Activated naive CD4-positive, alpha-beta T cell treated with anti-CD3 and anti-CD28 coated beads for 36 hours (primary cell): Measurements from ENCODE around the gene MIOX. TPM values are rescaled to one million over a fixed set of nuclear protein-coding genes. Genes with fewer than 3 reads are reported as not detected.

ENCODE experiments used
- CTCF ChIA-PET: fragments of 350-600 bp; sonication (Branson Sonifier 250); formaldehyde crosslinking; loops from one replicate; lab custom pipeline; 2021; ENCODE audit warnings: antibody characterized with exemption; lab: Charles Lee
- DNase-seq: peaks from one replicate; pipeline ENCODE4 v3.0.0-alpha.2; 2020
- H3K27ac Mint-ChIP-seq: one replicate; pipeline ENCODE4 v1.8.0; 2021; ENCODE audit warnings: mild to moderate bottlenecking, mixed read lengths
- H3K27me3 Mint-ChIP-seq: one replicate; pipeline ENCODE4 v1.8.0; 2021; ENCODE audit warnings: low read depth, mixed read lengths
- H3K36me3 Mint-ChIP-seq: one replicate; pipeline ENCODE4 v1.8.0; 2021; ENCODE audit warnings: low read depth, mixed read lengths
- H3K4me1 Mint-ChIP-seq: one replicate; pipeline ENCODE4 v1.8.0; 2021; ENCODE audit warnings: low read depth, mixed read lengths
- H3K4me3 Mint-ChIP-seq: one replicate; pipeline ENCODE4 v1.8.0; 2021; ENCODE audit warnings: mild to moderate bottlenecking, moderate library complexity, mixed read lengths
- H3K9me3 Mint-ChIP-seq: one replicate; pipeline ENCODE4 v1.8.0; 2021; ENCODE audit warnings: mixed read lengths
- intact Hi-C: fragments of 100-400 bp; cut with micrococcal nuclease; formaldehyde crosslinking; loops from one replicate; pipeline ENCODE4 v1.15.1; 2023
- total RNA-seq, 2 experiments: library from RNA; stranded (reverse); gene quantifications; one replicate each; pipeline ENCODE4 v1.2.3, GENCODE V29; 2021

The MIOX gene
- total RNA-seq, 2 experiments from 2014 or later, result 0.31 TPM; not detected in 1

GRCh38 chr22:50459496-50460140 lies 27.0 kb upstream of the MIOX start:
- no peak overlapping the region for H3K27ac Mint-ChIP-seq
- no peak for DNase-seq
- H3K4me1 Mint-ChIP-seq, result no peaks in the 10 kb centered on the region
- H3K36me3 Mint-ChIP-seq, result peaks cover 24% of the 10 kb centered on the region
- no peak overlapping the region for H3K4me3 Mint-ChIP-seq
- intact Hi-C loops, result loop anchor here (5.0 kb wide), 1 partner anchor 38 kb away; no protein-coding TSS in a partner anchor
- H3K9me3 Mint-ChIP-seq, result no peaks in the 10 kb centered on the region
- H3K27me3 Mint-ChIP-seq, result no peaks in the 10 kb centered on the region
- CTCF ChIA-PET, result interaction anchor here (0.9 to 1.4 kb wide), 3 partner anchors 11 to 38 kb away, joined by 3 to 5 read pairs (median 3); no protein-coding TSS in a partner anchor

- no peaks in the 10 kb centered on the region for H3K27me3 Mint-ChIP-seq
- H3K27ac Mint-ChIP-seq, result no peak overlapping the region
- no peaks in the 10 kb centered on the region for H3K9me3 Mint-ChIP-seq
- no peaks in the 10 kb centered on the region for H3K4me1 Mint-ChIP-seq
- intact Hi-C loops, result no loop called here
- DNase-seq, result no peak
- peaks cover 23% of the 10 kb centered on the region for H3K36me3 Mint-ChIP-seq
- no peak overlapping the region for H3K4me3 Mint-ChIP-seq
- CTCF ChIA-PET, result interaction anchor here (1.3 kb wide), 1 partner anchor 37 kb away, joined by 5 read pairs; no protein-coding TSS in a partner anchor
Measured at GRCh38 chr22:50460938-50461337, 25.7 kb upstream of the MIOX start.

- Mint-ChIP-seq H3K4me3 (no peak overlapping the region), H3K27me3 (no peaks in the 10 kb centered on the region)
- intact Hi-C loops, result no loop called here
Measured at GRCh38 chr22:50461536-50461935, 25.1 kb upstream of the MIOX start.

DNA sequence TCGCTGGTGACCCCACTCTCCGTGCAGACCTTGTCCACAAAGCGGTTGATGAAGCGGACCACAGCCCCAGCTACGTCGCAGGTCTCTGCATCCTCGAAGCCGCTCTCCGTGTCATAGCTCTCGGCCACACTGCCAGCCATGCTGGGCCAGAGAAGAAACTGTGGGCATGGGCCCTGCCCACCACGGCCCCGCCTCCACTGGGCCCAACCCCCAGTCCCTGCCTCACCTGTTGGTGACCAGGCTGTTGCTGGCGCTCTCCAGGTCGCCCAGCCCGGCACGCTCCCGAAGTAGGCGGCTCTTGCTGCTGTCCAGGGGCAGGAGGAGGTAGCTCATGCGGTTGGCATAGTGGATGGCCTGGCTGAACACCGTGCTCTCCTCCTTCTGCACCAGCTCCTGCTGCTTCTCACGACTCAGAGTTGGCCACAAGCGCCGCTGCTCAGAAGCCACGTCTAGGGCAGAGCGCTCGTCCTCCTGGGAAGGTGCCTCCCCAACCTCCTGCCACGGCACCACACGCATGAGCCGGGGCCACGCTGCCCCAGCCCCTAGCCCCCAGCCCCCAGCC lies 24.6 kb upstream of the MIOX start:
- no peak for DNase-seq
- H3K9me3 Mint-ChIP-seq, result no peaks in the 10 kb centered on the region
- H3K4me3 Mint-ChIP-seq, result no peak overlapping the region
- no peaks in the 10 kb centered on the region for H3K27me3 Mint-ChIP-seq
- intact Hi-C loops, result no loop called here
- H3K27ac Mint-ChIP-seq, result no peak overlapping the region
- no peaks in the 10 kb centered on the region for H3K4me1 Mint-ChIP-seq
- CTCF ChIA-PET, result interaction anchor here (1.0 to 1.8 kb wide), 2 partner anchors 11 to 14 kb away, joined by 3 to 5 read pairs; no protein-coding TSS in a partner anchor
- H3K36me3 Mint-ChIP-seq, result peaks cover 24% of the 10 kb centered on the region

More at GRCh38 chr22:50461536-50461935, 25.1 kb upstream of the MIOX start:
- H3K9me3 Mint-ChIP-seq, result no peaks in the 10 kb centered on the region
- no peaks in the 10 kb centered on the region for H3K4me1 Mint-ChIP-seq
- DNase-seq, result no peak
- peaks cover 23% of the 10 kb centered on the region for H3K36me3 Mint-ChIP-seq
- CTCF ChIA-PET, result interaction anchor here (1.0 to 1.8 kb wide), 2 partner anchors 11 to 13 kb away, joined by 3 to 5 read pairs; no protein-coding TSS in a partner anchor
- H3K27ac Mint-ChIP-seq, result no peak overlapping the region

DNA sequence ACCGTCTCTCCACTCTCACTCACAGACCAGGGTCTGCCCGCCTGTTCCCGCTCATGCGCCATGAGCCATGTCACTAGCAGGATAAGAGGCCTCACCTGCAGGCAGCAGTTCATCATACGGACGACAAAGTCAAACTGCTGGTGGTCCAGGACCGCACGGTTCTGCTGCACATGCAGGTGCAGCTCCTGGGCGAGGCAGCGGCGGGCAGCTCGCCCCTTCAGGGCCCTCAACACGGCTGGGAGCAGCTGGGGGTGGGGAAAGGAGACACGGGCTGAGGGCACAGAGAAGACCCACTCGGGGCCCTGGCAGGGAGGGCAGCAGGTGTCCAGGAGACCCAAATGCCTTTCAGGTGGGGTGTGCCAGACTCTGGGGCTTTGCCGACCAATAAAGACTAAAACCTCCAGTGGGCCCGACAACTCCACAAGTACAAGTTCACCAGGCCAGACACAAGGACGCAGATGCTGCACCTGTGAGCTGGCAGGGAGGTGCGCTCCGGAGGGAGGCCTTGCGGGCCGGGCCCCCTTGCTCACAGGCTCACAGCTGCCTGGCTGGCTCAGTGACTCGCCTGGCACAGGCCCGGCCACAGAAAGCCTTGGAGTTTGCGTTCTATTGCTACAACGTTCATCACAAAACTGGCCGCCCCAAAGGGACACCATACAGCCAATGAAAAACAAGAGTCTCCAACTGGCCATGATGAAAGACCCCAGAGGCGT lies 23.3 kb upstream of the MIOX start:
- DNase-seq, result no peak
- no peaks in the 10 kb centered on the region for H3K27me3 Mint-ChIP-seq
- no peak overlapping the region for H3K4me3 Mint-ChIP-seq
- no peaks in the 10 kb centered on the region for H3K9me3 Mint-ChIP-seq
- CTCF ChIA-PET, result interaction anchor here (0.9 to 1.8 kb wide), 2 partner anchors 9 to 34 kb away, joined by 3 to 5 read pairs; no protein-coding TSS in a partner anchor
- intact Hi-C loops, result no loop called here
- peaks cover 23% of the 10 kb centered on the region for H3K36me3 Mint-ChIP-seq
- peaks cover 1% of the 10 kb centered on the region for H3K4me1 Mint-ChIP-seq
- H3K27ac Mint-ChIP-seq, result no peak overlapping the region

- Mint-ChIP-seq H3K9me3 (no peaks in the 10 kb centered on the region), H3K4me3 (no peak overlapping the region), H3K27ac (no peak overlapping the region), H3K4me1 (peaks cover 11% of the 10 kb centered on the region), H3K36me3 (peaks cover 19% of the 10 kb centered on the region), H3K27me3 (no peaks in the 10 kb centered on the region)
- intact Hi-C loops, result no loop called here
- CTCF ChIA-PET, result interaction anchor here (1.0 kb wide), 1 partner anchor 34 kb away, joined by 4 read pairs; no protein-coding TSS in a partner anchor
- no peak for DNase-seq
Measured at GRCh38 chr22:50464451-50464850, 22.2 kb upstream of the MIOX start.

DNA sequence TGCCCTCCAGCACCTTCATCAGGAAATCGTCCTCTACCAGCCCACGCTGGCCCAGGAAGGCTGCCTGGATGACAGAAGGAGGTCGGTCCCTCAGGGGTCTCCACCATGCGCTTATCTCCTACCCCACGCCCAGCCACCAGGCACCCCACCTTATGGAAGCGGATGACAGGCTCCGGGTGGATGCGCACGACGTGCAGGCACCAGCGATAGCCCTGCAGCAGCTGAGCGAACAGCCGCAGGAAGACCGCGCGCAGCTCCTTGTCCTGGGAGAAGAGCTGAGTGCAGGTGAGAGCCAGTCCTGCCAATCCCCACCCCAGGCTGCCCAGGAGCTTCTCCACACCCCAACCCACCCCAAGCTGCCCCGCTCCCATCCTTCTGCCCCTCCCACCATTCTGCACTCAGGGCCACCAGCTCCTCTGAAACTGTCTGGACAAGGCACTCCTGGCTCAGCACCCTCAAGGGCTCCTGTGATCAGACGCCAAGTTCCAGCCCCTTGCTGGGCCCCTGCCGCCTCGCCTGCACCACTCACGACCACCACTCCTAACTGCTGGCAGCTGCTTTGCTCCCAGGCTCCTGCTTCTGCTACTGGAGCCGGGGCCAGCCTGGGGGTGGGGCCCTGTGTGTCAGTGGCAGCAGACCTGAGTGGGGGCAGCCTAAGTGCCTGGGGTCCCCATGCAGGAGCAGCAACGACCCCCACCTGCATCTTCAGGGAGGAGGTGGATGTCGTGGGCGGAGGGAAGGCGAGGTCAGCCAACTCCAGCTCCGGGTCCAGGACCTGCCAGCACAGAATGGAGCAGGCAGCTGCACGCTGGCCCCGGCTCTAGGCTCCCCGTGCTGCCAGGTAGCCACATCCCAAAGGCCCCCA lies 21.4 kb upstream of the MIOX start:
- intact Hi-C loops, result no loop called here
- Mint-ChIP-seq H3K9me3 (no peaks in the 10 kb centered on the region), H3K27me3 (no peaks in the 10 kb centered on the region), H3K4me1 (peaks cover 19% of the 10 kb centered on the region), H3K36me3 (peaks cover 18% of the 10 kb centered on the region), H3K27ac (no peak overlapping the region), H3K4me3 (no peak overlapping the region)
- no peak for DNase-seq
- CTCF ChIA-PET, result interaction anchor here (1.0 to 1.1 kb wide), 2 partner anchors 33 to 213 kb away, joined by 4 to 5 read pairs; no protein-coding TSS in a partner anchor

GRCh38 chr22:50467341-50467740 lies 19.3 kb upstream of the MIOX start:
- no peak for DNase-seq
- H3K4me3 Mint-ChIP-seq, result no peak overlapping the region
- intact Hi-C loops, result no loop called here
- peaks cover 40% of the 10 kb centered on the region for H3K4me1 Mint-ChIP-seq
- H3K27ac Mint-ChIP-seq, result no peak overlapping the region
- H3K36me3 Mint-ChIP-seq, result peaks cover 11% of the 10 kb centered on the region
- no peaks in the 10 kb centered on the region for H3K27me3 Mint-ChIP-seq
- H3K9me3 Mint-ChIP-seq, result no peaks in the 10 kb centered on the region
- CTCF ChIA-PET, result interaction anchor here (1.3 kb wide), 1 partner anchor 30 kb away, joined by 3 read pairs; no protein-coding TSS in a partner anchor

GRCh38 chr22:50467773-50468440 lies 18.8 kb upstream of the MIOX start:
- DNase-seq, result no peak
- CTCF ChIA-PET, result interaction anchor here (0.6 to 1.3 kb wide), 2 partner anchors 29 to 30 kb away, joined by 3 to 4 read pairs; no protein-coding TSS in a partner anchor
- peaks cover 11% of the 10 kb centered on the region for H3K36me3 Mint-ChIP-seq
- H3K4me1 Mint-ChIP-seq, result peaks cover 45% of the 10 kb centered on the region
- no peaks in the 10 kb centered on the region for H3K9me3 Mint-ChIP-seq
- no peak overlapping the region for H3K27ac Mint-ChIP-seq
- no peaks in the 10 kb centered on the region for H3K27me3 Mint-ChIP-seq
- H3K4me3 Mint-ChIP-seq, result no peak overlapping the region
- intact Hi-C loops, result no loop called here

DNA sequence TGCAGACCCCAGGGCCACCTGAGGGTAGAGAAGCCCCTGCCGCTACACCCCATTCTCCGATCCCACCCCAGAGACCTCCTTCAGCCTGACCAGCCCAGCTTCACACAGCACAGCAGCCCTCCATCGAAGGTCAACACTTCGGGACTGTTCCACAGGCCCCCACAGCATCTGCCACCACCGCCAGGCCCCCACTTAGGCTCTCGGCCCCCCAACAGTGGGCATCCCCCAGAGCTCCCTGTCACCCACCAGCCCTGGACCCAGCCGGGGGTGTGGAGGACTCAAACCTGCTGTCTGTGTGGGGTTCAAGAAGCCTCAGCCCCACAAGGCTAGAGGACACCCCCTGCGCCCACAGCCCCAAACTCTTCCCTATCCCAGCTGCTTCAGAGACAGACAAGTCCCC lies 18.0 kb upstream of the MIOX start:
- peak overlapping the region; percentile 56 for H3K27ac Mint-ChIP-seq
- H3K36me3 Mint-ChIP-seq, result peaks cover 8% of the 10 kb centered on the region
- H3K4me1 Mint-ChIP-seq, result peaks cover 52% of the 10 kb centered on the region
- H3K27me3 Mint-ChIP-seq, result no peaks in the 10 kb centered on the region
- H3K4me3 Mint-ChIP-seq, result no peak overlapping the region
- intact Hi-C loops, result loop anchor here (1.0 kb wide), 1 partner anchor 39 kb away; the partner anchor contains the start of gene LMF2
- no peak for DNase-seq
- H3K9me3 Mint-ChIP-seq, result no peaks in the 10 kb centered on the region
- CTCF ChIA-PET, result interaction anchor here (0.6 kb wide), 2 partner anchors 28 to 103 kb away, joined by 4 to 5 read pairs; no protein-coding TSS in a partner anchor
